Upper lobe of right lung (tissue), 1 donor: ENCODE measurements around the gene SLC16A3. TPM values are rescaled to one million over a fixed set of nuclear protein-coding genes. Genes with fewer than 3 reads are reported as not detected.

Experiments
- ATAC-seq: fragments of 200-7000 bp; cut with Tn5 transposase; one replicate; pipeline ENCODE4 v1.9.1; 2020; ENCODE audit warnings: mild to moderate bottlenecking, moderate library complexity
- DNase-seq: peaks from one replicate; pipeline ENCODE4 v3.0.0-alpha.2; 2020
- H3K27ac ChIP-seq: fragments of 200-600 bp; one replicate; pipeline ENCODE4 v1.8.0; 2022
- H3K27me3 ChIP-seq: fragments of 200-600 bp; one replicate; pipeline ENCODE4 v1.8.0; 2022; ENCODE audit warnings: mild to moderate bottlenecking
- H3K36me3 ChIP-seq: fragments of 200-600 bp; one replicate; pipeline ENCODE4 v1.8.0; 2022
- H3K4me1 ChIP-seq: fragments of 200-600 bp; one replicate; pipeline ENCODE4 v1.8.0; 2022
- H3K4me3 ChIP-seq: fragments of 200-600 bp; one replicate; pipeline ENCODE4 v1.8.0; 2022; ENCODE audit warnings: mild to moderate bottlenecking
- H3K9me3 ChIP-seq: fragments of 200-600 bp; one replicate; pipeline ENCODE4 v1.8.0; 2022
- CTCF ChIP-seq: fragments of 200-600 bp; IDR thresholded peaks from one replicate; pipeline ENCODE4 v1.8.0; 2022; ENCODE audit warnings: antibody characterized with exemption
- intact Hi-C: fragments of 100-400 bp; cut with DNase I; formaldehyde crosslinking; loops from one replicate; pipeline ENCODE4 v1.11.0; 2022
- total RNA-seq: library from RNA; stranded (reverse); fragmentation: NEBNext Ultra II Directional; extraction: Animal tissue kit (Norgen Biotek cat#: 25700); gene quantifications from one replicate; pipeline ENCODE4 v1.2.1, GENCODE V29; 2021
- donor health status: DM: no; HTN: yes; CAD: no; lungs with severe emphysema.

The SLC16A3 gene
- total RNA-seq, 1 donor from 2014 or later = 77.5 TPM

GRCh38 chr17:82236142-82236971, 7.5 kb downstream of the SLC16A3 start:
- ATAC-seq (peak; percentile 40), DNase-seq (peak; percentile 85)
- Histone ChIP-seq H3K9me3 (no peaks in the 10 kb centered on the region), H3K4me3 (no peak overlapping the region), H3K4me1 (peaks cover 65% of the 10 kb centered on the region), H3K27ac (peak overlapping the region; percentile 0), H3K27me3 (no peaks in the 10 kb centered on the region), H3K36me3 (peaks cover 20% of the 10 kb centered on the region)
- intact Hi-C loops = loop anchor here (5.0 kb wide), 1 partner anchor 86 kb away; no protein-coding TSS in a partner anchor
- TF ChIP-seq CTCF = peak; percentile 93

- no peak for ATAC-seq
- H3K4me1 ChIP-seq = peaks cover 65% of the 10 kb centered on the region
- TF ChIP-seq CTCF = no peak
- no peaks in the 10 kb centered on the region for H3K27me3 ChIP-seq
- peak; percentile 70 for DNase-seq
- no peak overlapping the region for H3K4me3 ChIP-seq
- H3K9me3 ChIP-seq = no peaks in the 10 kb centered on the region
- peaks cover 20% of the 10 kb centered on the region for H3K36me3 ChIP-seq
- intact Hi-C loops = loop anchor here (5.0 kb wide), 1 partner anchor 85 kb away; no protein-coding TSS in a partner anchor
- H3K27ac ChIP-seq = no peak overlapping the region
These were observed 8.4 kb downstream of the SLC16A3 start for GRCh38 chr17:82237083-82237745.

DNA sequence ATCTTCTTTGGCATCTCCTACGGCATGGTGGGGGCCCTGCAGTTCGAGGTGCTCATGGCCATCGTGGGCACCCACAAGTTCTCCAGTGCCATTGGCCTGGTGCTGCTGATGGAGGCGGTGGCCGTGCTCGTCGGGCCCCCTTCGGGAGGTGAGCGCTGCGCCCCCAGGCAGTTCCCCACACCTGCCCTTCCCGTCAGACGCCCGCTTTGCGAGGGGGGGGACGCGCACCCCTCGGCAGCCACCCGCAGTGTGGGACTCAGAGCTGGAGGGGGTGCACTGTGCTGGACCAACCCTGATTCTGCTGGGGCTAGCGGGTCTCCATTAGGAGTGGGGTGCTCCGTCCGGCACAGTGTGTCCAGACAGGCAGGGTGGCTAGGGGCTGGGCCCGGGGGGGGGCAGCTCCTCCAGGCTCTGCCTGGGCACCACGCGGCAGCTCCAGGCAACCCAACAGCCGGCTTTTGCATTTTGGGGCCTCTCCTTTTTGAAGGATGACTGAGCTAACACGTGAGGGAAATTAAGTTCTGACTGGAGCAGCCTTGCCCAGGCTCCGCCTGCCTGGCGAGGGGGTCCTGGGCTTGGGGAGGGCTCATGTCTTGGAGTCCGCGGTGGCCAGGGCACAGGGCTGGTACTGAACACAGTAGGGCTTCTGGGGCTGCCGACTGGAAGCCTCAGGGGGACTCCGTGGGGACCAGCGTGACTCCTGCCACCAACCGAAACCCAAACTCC, 9.1 kb downstream of the SLC16A3 start:
- Histone ChIP-seq H3K36me3 (peaks cover 20% of the 10 kb centered on the region), H3K4me1 (peaks cover 69% of the 10 kb centered on the region), H3K27ac (peak overlapping the region; percentile 47), H3K27me3 (no peaks in the 10 kb centered on the region), H3K9me3 (no peaks in the 10 kb centered on the region), H3K4me3 (no peak overlapping the region)
- intact Hi-C loops = loop anchor here (5.0 kb wide), 1 partner anchor 84 kb away; no protein-coding TSS in a partner anchor
- DNase-seq (peak; percentile 67), ATAC-seq (no peak)
- TF ChIP-seq CTCF = no peak

GRCh38 chr17:82238472-82239201, 9.8 kb downstream of the SLC16A3 start:
- H3K27me3 ChIP-seq = no peaks in the 10 kb centered on the region
- intact Hi-C loops = loop anchor here (5.0 kb wide), 1 partner anchor 84 kb away; no protein-coding TSS in a partner anchor
- DNase-seq (peak; percentile 95), ATAC-seq (peak; percentile 68)
- TF ChIP-seq CTCF = no peak
- no peaks in the 10 kb centered on the region for H3K9me3 ChIP-seq
- H3K4me3 ChIP-seq = peak overlapping the region; percentile 19
- H3K36me3 ChIP-seq = peaks cover 27% of the 10 kb centered on the region
- peaks cover 76% of the 10 kb centered on the region for H3K4me1 ChIP-seq
- H3K27ac ChIP-seq = peak overlapping the region; percentile 47

GRCh38 chr17:82239401-82239925, 10.6 kb downstream of the SLC16A3 start:
- Histone ChIP-seq H3K27me3 (no peaks in the 10 kb centered on the region), H3K36me3 (peaks cover 36% of the 10 kb centered on the region), H3K4me1 (peaks cover 76% of the 10 kb centered on the region), H3K27ac (peak overlapping the region; percentile 47), H3K4me3 (no peak overlapping the region), H3K9me3 (no peaks in the 10 kb centered on the region)
- DNase-seq = no peak
- no peak for TF ChIP-seq CTCF
- no peak for ATAC-seq
- intact Hi-C loops = loop anchor here (5.0 kb wide), 1 partner anchor 83 kb away; no protein-coding TSS in a partner anchor
